ENCODE results near the gene MXRA8.

MXRA8 gene

DNA sequence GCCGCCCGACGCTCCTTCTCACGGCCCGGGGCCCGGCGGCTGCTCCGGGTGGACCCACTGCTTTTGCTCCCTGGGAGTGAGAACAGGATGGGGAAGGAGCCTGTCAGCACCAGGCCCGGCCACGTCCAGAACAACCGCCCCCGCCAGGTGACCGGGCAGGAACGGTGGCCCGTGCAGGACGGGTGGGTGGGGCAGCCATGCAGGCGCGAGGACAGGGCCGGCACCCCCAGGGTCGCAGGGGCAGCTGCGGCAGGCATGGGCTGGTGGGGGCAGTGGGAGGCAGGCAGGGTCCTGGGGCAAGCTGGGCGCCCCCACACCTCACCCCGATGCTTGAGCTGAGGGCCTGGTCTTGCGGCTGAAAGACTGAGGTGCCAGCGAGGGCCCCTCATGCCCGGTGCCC, 21.9 kb downstream of the MXRA8 start:
- TF ChIP-seq, protein P1, sequence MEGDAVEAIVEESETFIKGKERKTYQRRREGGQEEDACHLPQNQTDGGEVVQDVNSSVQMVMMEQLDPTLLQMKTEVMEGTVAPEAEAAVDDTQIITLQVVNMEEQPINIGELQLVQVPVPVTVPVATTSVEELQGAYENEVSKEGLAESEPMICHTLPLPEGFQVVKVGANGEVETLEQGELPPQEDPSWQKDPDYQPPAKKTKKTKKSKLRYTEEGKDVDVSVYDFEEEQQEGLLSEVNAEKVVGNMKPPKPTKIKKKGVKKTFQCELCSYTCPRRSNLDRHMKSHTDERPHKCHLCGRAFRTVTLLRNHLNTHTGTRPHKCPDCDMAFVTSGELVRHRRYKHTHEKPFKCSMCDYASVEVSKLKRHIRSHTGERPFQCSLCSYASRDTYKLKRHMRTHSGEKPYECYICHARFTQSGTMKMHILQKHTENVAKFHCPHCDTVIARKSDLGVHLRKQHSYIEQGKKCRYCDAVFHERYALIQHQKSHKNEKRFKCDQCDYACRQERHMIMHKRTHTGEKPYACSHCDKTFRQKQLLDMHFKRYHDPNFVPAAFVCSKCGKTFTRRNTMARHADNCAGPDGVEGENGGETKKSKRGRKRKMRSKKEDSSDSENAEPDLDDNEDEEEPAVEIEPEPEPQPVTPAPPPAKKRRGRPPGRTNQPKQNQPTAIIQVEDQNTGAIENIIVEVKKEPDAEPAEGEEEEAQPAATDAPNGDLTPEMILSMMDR (IDR thresholded peaks at IDR 0.05; ENCODE audit: control extremely low read depth, extremely low read depth, low read depth, missing control alignments): no peak
- CTCF ChIA-PET: interaction anchor here (1.0 to 1.2 kb wide), 2 partner anchors 9 to 34 kb away, joined by 3 read pairs; no protein-coding TSS in a partner anchor
- POLR2A ChIA-PET: interaction anchor here (0.5 kb wide), 1 partner anchor 42 kb away, joined by 6 read pairs; no protein-coding TSS in a partner anchor
- no peak for DNase-seq (ENCODE audit: extremely low spot score)

DNA sequence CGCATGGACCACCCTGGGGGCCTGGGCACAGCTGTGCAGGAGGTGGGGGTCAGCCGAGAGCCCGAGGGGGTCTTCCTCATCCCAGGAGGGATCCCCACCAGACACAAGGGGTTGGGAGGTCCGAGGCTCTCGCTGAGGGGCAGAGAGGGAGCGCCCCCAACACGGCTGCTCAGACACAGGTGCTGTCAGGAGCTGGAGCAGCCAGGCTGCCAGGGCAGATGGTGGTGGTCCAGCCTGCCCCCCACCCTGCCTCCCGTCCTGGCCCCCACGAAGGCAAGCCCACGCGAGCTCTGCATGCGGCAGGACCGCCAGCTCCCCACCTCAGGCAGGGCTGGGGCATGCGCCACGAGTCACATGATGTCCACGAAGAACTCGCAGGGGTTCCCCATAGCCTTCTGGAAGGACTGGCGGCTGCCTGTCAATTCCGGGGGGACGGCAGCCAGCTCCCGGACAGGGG, 22.5 kb downstream of the MXRA8 start:
- no peak for DNase-seq (ENCODE audit: extremely low spot score)
- ChIA-PET POLR2A (no interaction called here), CTCF (interaction anchor here (1.2 kb wide), 1 partner anchor 35 kb away, joined by 3 read pairs; no protein-coding TSS in a partner anchor)
- TF ChIP-seq, protein P1 (IDR thresholded peaks at IDR 0.05; ENCODE audit: control extremely low read depth, extremely low read depth, low read depth, missing control alignments): no peak

- DNase-seq (ENCODE audit: extremely low spot score): no peak
- TF ChIP-seq, protein P1 (IDR thresholded peaks at IDR 0.05; ENCODE audit: control extremely low read depth, extremely low read depth, low read depth, missing control alignments): no peak
- CTCF ChIA-PET: interaction anchor here (0.9 to 1.2 kb wide), 2 partner anchors 35 to 37 kb away, joined by 3 to 4 read pairs; no protein-coding TSS in a partner anchor
- POLR2A ChIA-PET: no interaction called here
Measured at GRCh38 chr1:1335283-1335682, 23.1 kb downstream of the MXRA8 start.

GRCh38 chr1:1334835-1335234, 23.5 kb downstream of the MXRA8 start:
- ChIA-PET CTCF (interaction anchor here (0.9 kb wide), 1 partner anchor 38 kb away, joined by 4 read pairs; no protein-coding TSS in a partner anchor), POLR2A (no interaction called here)
- TF ChIP-seq, protein P1 (IDR thresholded peaks at IDR 0.05; ENCODE audit: control extremely low read depth, extremely low read depth, low read depth, missing control alignments): no peak
- no peak for DNase-seq (ENCODE audit: extremely low spot score)

DNA sequence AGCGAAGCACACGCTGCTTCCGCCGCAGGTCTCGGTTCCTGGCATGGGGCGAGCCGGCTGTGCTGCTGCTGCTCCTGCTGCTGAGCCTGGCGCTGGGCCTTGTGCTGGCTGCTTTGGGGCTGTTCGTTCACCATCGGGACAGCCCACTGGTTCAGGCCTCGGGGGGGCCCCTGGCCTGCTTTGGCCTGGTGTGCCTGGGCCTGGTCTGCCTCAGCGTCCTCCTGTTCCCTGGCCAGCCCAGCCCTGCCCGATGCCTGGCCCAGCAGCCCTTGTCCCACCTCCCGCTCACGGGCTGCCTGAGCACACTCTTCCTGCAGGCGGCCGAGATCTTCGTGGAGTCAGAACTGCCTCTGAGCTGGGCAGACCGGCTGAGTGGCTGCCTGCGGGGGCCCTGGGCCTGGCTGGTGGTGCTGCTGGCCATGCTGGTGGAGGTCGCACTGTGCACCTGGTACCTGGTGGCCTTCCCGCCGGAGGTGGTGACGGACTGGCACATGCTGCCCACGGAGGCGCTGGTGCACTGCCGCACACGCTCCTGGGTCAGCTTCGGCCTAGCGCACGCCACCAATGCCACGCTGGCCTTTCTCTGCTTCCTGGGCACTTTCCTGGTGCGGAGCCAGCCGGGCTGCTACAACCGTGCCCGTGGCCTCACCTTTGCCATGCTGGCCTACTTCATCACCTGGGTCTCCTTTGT, 24.7 kb downstream of the MXRA8 start:
- CTCF ChIA-PET: no interaction called here
- no peak for DNase-seq (ENCODE audit: extremely low spot score)
- TF ChIP-seq, protein P1 (IDR thresholded peaks at IDR 0.05; ENCODE audit: control extremely low read depth, extremely low read depth, low read depth, missing control alignments): no peak
- POLR2A ChIA-PET: no interaction called here

DNA sequence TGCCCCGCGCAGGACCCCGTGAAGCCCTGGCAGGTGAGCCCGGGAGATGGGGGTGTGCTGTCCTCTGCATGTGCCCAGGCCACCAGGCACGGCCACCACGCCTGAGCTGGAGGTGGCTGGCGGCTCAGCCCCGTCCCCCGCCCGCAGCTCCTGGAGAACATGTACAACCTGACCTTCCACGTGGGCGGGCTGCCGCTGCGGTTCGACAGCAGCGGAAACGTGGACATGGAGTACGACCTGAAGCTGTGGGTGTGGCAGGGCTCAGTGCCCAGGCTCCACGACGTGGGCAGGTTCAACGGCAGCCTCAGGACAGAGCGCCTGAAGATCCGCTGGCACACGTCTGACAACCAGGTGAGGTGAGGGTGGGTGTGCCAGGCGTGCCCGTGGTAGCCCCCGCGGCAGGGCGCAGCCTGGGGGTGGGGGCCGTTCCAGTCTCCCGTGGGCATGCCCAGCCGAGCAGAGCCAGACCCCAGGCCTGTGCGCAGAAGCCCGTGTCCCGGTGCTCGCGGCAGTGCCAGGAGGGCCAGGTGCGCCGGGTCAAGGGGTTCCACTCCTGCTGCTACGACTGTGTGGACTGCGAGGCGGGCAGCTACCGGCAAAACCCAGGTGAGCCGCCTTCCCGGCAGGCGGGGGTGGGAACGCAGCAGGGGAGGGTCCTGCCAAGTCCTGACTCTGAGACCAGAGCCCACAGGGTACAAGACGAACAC, 25.4 kb downstream of the MXRA8 start:
- TF ChIP-seq, protein P1 (IDR thresholded peaks at IDR 0.05; ENCODE audit: control extremely low read depth, extremely low read depth, low read depth, missing control alignments): no peak
- CTCF ChIA-PET: no interaction called here
- no peak for DNase-seq (ENCODE audit: extremely low spot score)
- POLR2A ChIA-PET: no interaction called here

All from GM10248 (cell line).